ENCODE measurements around the gene UBE2B. TPM values are rescaled to one million over a fixed set of nuclear protein-coding genes. Genes with fewer than 3 reads are reported as not detected.
"Not testable (repeated sequence)": the region's sequence is repeated elsewhere in the genome, so short reads cannot be mapped to it uniquely, and the experiment has no call there.

Gene UBE2B
- total RNA-seq, 1 experiment from 2014 or later, result 39.7 TPM

GRCh38 chr5:134380346-134380745 lies 9.0 kb downstream of the UBE2B start:
- ChIA-PET POLR2A (no interaction called here), CTCF (interaction anchor here (0.5 to 2.3 kb wide), 5 partner anchors 25 to 473 kb away, joined by 3 to 14 read pairs (median 3); no protein-coding TSS in a partner anchor)
- no peaks in the 10 kb centered on the region for H3K4me1 Mint-ChIP-seq
- ATAC-seq (no peak), DNase-seq (ENCODE audit: low spot score) (no peak)
- H3K27me3 Mint-ChIP-seq (ENCODE audit: low read depth), result no peaks in the 10 kb centered on the region
- H3K4me3 Mint-ChIP-seq, result no peak overlapping the region
- peaks cover 58% of the 10 kb centered on the region for H3K36me3 Mint-ChIP-seq
- no peak for TF ChIP-seq ELF4 (CRISPR knock-in tag; IDR thresholded peaks at IDR 0.05; ENCODE audit: low read depth)
- TF ChIP-seq ZBTB43 (CRISPR knock-in tag; IDR thresholded peaks at IDR 0.05), result no peak
- no peak for TF ChIP-seq SMAD3 (CRISPR knock-in tag; IDR thresholded peaks at IDR 0.05; ENCODE audit: borderline replicate concordance)
- TF ChIP-seq TEAD1 (CRISPR knock-in tag; IDR thresholded peaks at IDR 0.05), result no peak
- no peak for TF ChIP-seq USF1 (CRISPR knock-in tag; IDR thresholded peaks at IDR 0.05)
- no peak for TF ChIP-seq NR1H2 (CRISPR knock-in tag; IDR thresholded peaks at IDR 0.05)
- TF ChIP-seq NFATC4 (CRISPR knock-in tag; IDR thresholded peaks at IDR 0.05), result no peak
- TF ChIP-seq SP1 (CRISPR knock-in tag; conservative IDR thresholded peaks at IDR 0.05), result no peak
- H3K9me3 Mint-ChIP-seq, result no peaks in the 10 kb centered on the region
- H3K27ac Mint-ChIP-seq, result no peak overlapping the region

- H3K4me3 Mint-ChIP-seq; ATAC-seq; H3K4me1 Mint-ChIP-seq; H3K27ac Mint-ChIP-seq; DNase-seq (ENCODE audit: low spot score); CTCF ChIA-PET; H3K27me3 Mint-ChIP-seq (ENCODE audit: low read depth); H3K9me3 Mint-ChIP-seq: not testable (repeated sequence)
- POLR2A ChIA-PET, result interaction anchor here (1.6 kb wide), 1 partner anchor 10 kb away, joined by 4 read pairs; the partner anchor contains the start of gene UBE2B
- peaks cover 57% of the 10 kb centered on the region for H3K36me3 Mint-ChIP-seq
- TF ChIP-seq ZNF121 (CRISPR knock-in tag; IDR thresholded peaks at IDR 0.05), result peak; percentile 56; the same call in 1 of the 2 replicates
Measured at GRCh38 chr5:134382204-134382603, 10.8 kb downstream of the UBE2B start.

- ATAC-seq (no peak), DNase-seq (ENCODE audit: low spot score) (no peak)
- Mint-ChIP-seq H3K4me1 (no peaks in the 10 kb centered on the region), H3K27me3 (ENCODE audit: low read depth) (no peaks in the 10 kb centered on the region), H3K36me3 (peaks cover 64% of the 10 kb centered on the region), H3K4me3 (no peak overlapping the region), H3K27ac (no peak overlapping the region), H3K9me3 (peaks cover 3% of the 10 kb centered on the region; the same call in 1 of the 2 replicates)
- CTCF ChIA-PET, result no interaction called here
- POLR2A ChIA-PET, result interaction anchor here (0.6 to 1.1 kb wide), 3 partner anchors 12 to 322 kb away, joined by 3 to 4 read pairs (median 3); partner anchors contain the start of gene UBE2B
- TF ChIP-seq NR3C1 (CRISPR knock-in tag; conservative IDR thresholded peaks at IDR 0.05; ENCODE audit: low read depth) (no peak), MYBL2 (CRISPR knock-in tag; IDR thresholded peaks at IDR 0.05) (no peak), IRF1 (CRISPR knock-in tag; IDR thresholded peaks at IDR 0.05) (no peak), E2F4 (CRISPR knock-in tag; IDR thresholded peaks at IDR 0.05; ENCODE audit: borderline replicate concordance, low read depth) (no peak), ARID4B (CRISPR knock-in tag; IDR thresholded peaks at IDR 0.05; ENCODE audit: borderline replicate concordance) (no peak), ZMAT4 (CRISPR knock-in tag; IDR thresholded peaks at IDR 0.05) (no peak), PREB (CRISPR knock-in tag; IDR thresholded peaks at IDR 0.05; ENCODE audit: borderline replicate concordance) (no peak), ETV6 (CRISPR knock-in tag; IDR thresholded peaks at IDR 0.05) (no peak), ZNF263 (CRISPR knock-in tag; IDR thresholded peaks at IDR 0.05; ENCODE audit: low read depth) (no peak), KAT7 (CRISPR knock-in tag; IDR thresholded peaks at IDR 0.05; ENCODE audit: borderline replicate concordance) (no peak)
Measured at GRCh38 chr5:134383980-134384697, 12.8 kb downstream of the UBE2B start.
